ENCODE results near the gene SSBP2.

- TF ChIP-seq CTCF (IDR thresholded peaks at IDR 0.05) (no peak), POLR2A (IDR thresholded peaks at IDR 0.05) (no peak)
Observed at GRCh38 chr5:81794226-81794625, 43.3 kb upstream of the SSBP2 start.

Measured in Peyer's patch (tissue), 4 donors.